CD4-positive, alpha-beta T cell treated with Interferon gamma for 1 hour (primary cell): ENCODE data around the gene ADAM8.

ENCODE experiments used
- DNase-seq: peaks from one replicate; pipeline ENCODE4 v3.0.0-alpha.2; 2020

Gene ADAM8

GRCh38 chr10:133308421-133309099 lies 31.9 kb upstream of the ADAM8 start, which contains the start of the genes TUBGCP2 and ZNF511:
Gene TUBGCP2, minus strand, starts transcription at chr10:133308872. Its CDS starts 5,931 bp downstream, at chr10:133302941.
Gene ZNF511, plus strand, starts transcription at chr10:133308914. Its CDS starts 30 bp downstream, at chr10:133308944.
- DNase-seq: peak; percentile 90

GRCh38 chr10:133307776-133308420 lies 31.2 kb upstream of the ADAM8 start:
- DNase-seq: peak; percentile 85

DNA sequence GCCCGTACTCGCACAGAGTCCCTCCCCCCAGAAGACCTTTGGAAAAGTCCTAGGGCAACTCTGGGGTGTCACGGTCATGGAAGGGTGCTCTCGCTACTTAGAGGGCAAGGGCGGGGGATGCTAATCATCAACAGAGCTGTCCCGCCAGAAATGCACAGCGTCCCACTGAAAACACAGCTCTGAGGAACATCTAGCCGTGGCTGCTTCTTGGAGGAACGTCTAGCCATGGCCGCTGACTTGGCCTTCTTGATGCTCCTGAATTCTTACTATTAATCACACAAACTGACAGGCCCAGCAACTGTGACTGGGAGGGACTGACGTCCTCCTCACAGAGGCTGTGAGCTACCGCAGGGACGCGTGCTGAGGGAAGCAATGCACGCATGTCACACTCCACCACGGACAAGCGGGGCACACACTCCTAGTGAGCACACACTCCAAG lies 30.3 kb upstream of the ADAM8 start:
- no peak for DNase-seq

GRCh38 chr10:133306097-133306476 lies 29.4 kb upstream of the ADAM8 start:
- DNase-seq: no peak

DNA sequence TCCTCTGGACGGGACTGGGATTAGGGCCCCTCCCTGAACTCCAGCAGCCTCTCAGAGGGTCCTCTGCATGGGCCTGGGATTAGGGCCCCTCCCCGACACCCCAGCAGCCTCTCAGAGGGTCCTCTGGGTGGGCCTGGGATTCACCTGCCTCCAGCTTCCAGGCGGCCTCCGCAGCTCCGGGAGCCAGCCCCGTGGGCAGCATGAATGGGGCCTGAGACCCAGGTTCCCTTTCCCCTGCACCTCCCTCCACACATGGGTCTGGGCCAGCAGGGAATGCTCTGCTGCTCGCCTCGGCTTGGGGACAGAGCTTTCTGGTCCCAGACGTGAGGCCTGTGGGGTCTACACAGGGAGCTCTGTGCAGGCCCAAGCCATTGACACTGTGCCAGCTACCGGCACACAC lies 26.5 kb upstream of the ADAM8 start:
- DNase-seq: no peak

DNA sequence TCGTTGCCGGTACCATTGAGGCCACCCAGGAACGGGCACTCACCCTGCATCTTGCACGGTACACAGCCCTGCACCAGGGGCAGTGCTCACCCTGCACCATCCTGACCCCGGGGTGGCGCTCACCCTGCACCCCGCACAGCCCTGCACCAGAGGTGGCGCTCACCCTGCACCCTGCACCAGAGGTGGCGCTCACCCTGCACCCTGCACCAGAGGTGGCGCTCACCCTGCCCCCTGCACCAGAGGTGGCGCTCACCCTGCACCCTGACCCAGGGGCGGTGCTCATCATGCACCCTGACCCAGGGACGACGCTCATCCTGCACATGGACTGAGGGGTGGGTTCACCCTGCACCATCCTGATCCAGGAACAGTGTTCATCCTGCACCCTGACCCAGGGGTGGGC lies 25.6 kb upstream of the ADAM8 start:
- DNase-seq: no peak

DNA sequence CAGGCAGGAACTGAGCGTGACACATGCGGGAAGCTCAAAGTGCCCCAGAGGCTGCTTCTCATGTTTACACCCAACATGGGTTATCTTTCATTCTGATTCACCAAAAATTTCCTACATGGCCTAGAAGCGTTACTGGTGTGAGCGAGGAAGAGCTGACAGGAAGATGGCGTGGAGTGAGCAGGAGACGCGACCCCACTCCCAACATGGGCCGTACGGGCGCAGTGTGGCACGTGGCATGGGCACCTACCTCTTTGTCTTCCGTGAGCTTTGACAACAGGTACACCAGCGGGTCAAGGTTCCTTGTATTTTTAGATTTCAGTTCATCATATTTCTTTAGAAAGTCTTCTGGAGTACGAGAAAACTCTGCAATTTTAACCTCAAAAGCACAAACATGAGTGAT lies 23.1 kb upstream of the ADAM8 start:
- DNase-seq: no peak

GRCh38 chr10:133299224-133299623 lies 22.6 kb upstream of the ADAM8 start:
- DNase-seq: no peak

DNA sequence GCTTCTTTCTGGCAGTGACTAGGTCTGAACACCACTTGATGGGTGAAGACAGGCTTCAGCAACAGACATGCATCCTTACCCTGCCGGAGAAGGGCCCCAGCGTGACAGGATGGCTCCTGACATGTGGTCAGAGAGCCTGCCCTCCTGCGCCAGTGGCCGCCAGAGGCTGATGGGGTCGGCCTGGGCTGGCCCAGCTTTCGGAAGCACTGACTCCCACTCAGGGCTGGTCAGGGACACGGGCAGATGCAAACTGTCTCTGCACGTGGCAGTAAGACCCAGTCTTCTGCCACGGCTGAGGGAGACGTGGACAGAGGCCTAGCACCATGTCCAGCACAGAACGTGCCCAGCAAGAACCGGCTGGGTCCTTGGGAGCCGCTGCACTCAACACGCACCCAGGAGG lies 21.8 kb upstream of the ADAM8 start:
- no peak for DNase-seq

GRCh38 chr10:133297504-133297903 lies 20.8 kb upstream of the ADAM8 start:
- no peak for DNase-seq

GRCh38 chr10:133295426-133296320 lies 19.0 kb upstream of the ADAM8 start:
- DNase-seq: no peak

GRCh38 chr10:133294189-133294588 lies 17.5 kb upstream of the ADAM8 start:
- peak; percentile 23 for DNase-seq

DNA sequence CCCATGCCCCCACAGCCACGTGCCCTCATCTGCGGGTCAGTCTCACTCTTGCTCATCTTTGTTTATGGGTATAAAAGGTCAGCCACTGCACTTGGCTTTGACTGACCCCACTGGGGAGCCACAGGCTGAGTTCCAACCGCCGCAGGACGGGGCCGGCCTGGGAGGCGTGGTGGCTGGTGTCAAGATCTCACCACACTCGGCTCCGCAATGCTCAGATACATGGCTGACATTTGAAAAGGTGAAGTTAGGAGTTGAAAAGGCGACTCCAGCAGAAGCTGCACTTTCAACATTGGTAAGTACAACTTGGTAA lies 17.1 kb upstream of the ADAM8 start:
- no peak for DNase-seq

GRCh38 chr10:133292919-133293809 lies 16.5 kb upstream of the ADAM8 start:
- DNase-seq: peak; percentile 74

GRCh38 chr10:133289761-133290160 lies 13.1 kb upstream of the ADAM8 start:
- no peak for DNase-seq

GRCh38 chr10:133287832-133288500 lies 11.3 kb upstream of the ADAM8 start:
- no peak for DNase-seq

DNA sequence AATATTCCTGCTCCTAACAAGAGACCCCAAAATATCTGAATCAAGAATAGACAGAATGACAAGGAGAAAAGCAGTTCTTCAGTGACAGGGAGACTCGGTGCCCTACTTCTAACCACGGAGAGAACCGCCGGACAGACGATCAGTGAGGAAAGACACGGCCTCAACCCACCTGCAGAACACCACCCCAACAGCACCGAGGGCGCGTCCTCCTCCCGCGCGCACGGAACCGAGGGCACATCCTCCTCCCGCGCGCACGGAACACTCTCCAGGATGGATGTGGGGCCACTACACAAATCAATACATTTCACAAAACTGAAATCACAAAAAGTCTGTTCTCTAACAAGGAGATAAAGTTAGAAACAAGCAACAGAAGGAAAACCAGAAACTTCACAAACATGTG lies 9.7 kb upstream of the ADAM8 start:
- no peak for DNase-seq

DNA sequence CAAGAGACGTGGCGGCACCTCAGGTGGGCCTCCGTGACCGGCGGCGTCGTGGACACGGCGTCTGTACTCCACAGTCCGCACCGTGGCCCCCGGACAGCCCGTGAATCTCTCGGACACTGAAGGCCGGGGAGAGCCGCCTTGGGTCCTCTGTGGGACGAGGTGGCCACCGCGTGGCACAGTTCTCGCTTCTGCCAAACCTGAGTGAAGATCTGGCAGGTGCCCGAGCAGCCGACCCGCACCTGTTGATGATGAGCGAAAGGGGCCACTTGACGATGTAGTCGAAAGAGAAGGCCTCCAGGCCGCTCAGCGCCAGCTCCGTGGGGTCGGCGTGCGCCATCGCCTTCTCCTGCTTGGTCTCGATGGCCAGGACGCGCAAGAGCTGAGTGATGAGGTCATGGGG lies 8.5 kb upstream of the ADAM8 start:
- DNase-seq: no peak

GRCh38 chr10:133283931-133284330 lies 7.3 kb upstream of the ADAM8 start:
- DNase-seq: no peak

GRCh38 chr10:133282846-133283390 lies 6.2 kb upstream of the ADAM8 start:
- DNase-seq: no peak

- DNase-seq: no peak
Measured at GRCh38 chr10:133281628-133282372, 5.1 kb upstream of the ADAM8 start.
